Non-pigmented ciliary epithelial cell (primary cell): ENCODE results near the gene CCDC6.
A peak's percentile ranks its signal among the peaks of the same experiment; 100 is the strongest.
"Not testable (repeated sequence)": the region's sequence is repeated elsewhere in the genome, so short reads cannot be mapped to it uniquely, and the experiment has no call there.

Source experiments
- DNase-seq: peaks from one replicate; pipeline ENCODE4 v3.0.0-alpha.2; 2010; ENCODE audit warnings: low read depth

Gene CCDC6

GRCh38 chr10:59906417-59907202 is at the start of gene CCDC6:
Gene CCDC6, minus strand, starts transcription at chr10:59906556. Its CDS starts 132 bp downstream, at chr10:59906424.
- DNase-seq = peak; percentile 48

GRCh38 chr10:59954296-59954695 is 47.9 kb upstream of the CCDC6 start:
- peak; percentile 14 for DNase-seq

GRCh38 chr10:59953711-59954110 is 47.4 kb upstream of the CCDC6 start:
- DNase-seq = not testable (repeated sequence)

GRCh38 chr10:59950105-59950504 is 43.7 kb upstream of the CCDC6 start:
- DNase-seq = no peak

GRCh38 chr10:59949608-59950007 is 43.3 kb upstream of the CCDC6 start:
- no peak for DNase-seq

GRCh38 chr10:59945991-59946390 is 39.6 kb upstream of the CCDC6 start:
- no peak for DNase-seq

GRCh38 chr10:59945590-59945989 is 39.2 kb upstream of the CCDC6 start:
- no peak for DNase-seq

- no peak for DNase-seq
These were observed 38.1 kb upstream of the CCDC6 start for GRCh38 chr10:59944339-59944935.

GRCh38 chr10:59942556-59942955 is 36.2 kb upstream of the CCDC6 start:
- DNase-seq = no peak

- DNase-seq = no peak
These were observed 31.4 kb upstream of the CCDC6 start for GRCh38 chr10:59937720-59938119.

- no peak for DNase-seq
These were observed 28.3 kb upstream of the CCDC6 start for GRCh38 chr10:59934701-59935100.

- DNase-seq = not testable (repeated sequence)
These were observed 24.6 kb upstream of the CCDC6 start for GRCh38 chr10:59930788-59931521.

GRCh38 chr10:59926086-59926485 is 19.7 kb upstream of the CCDC6 start:
- no peak for DNase-seq

- no peak for DNase-seq
These were observed 16.6 kb upstream of the CCDC6 start for GRCh38 chr10:59922907-59923306.

GRCh38 chr10:59917922-59918321 is 11.6 kb upstream of the CCDC6 start:
- no peak for DNase-seq

GRCh38 chr10:59913547-59914237 is 7.3 kb upstream of the CCDC6 start:
- no peak for DNase-seq

- no peak for DNase-seq
These were observed 4.5 kb upstream of the CCDC6 start for GRCh38 chr10:59910867-59911266.

GRCh38 chr10:59909815-59910214 is 3.5 kb upstream of the CCDC6 start:
- no peak for DNase-seq

GRCh38 chr10:59908808-59909143 is 2.4 kb upstream of the CCDC6 start:
- DNase-seq = no peak

GRCh38 chr10:59907918-59908807 is 1.8 kb upstream of the CCDC6 start:
- peak; percentile 82 for DNase-seq

GRCh38 chr10:59907537-59907917 is 1.2 kb upstream of the CCDC6 start:
- no peak for DNase-seq
